ENCODE data around the gene BEST1.
"Not testable (repeated sequence)": the region's sequence is repeated elsewhere in the genome, so short reads cannot be mapped to it uniquely, and the experiment has no call there.

GRCh38 chr11:62002283-62002682, 52.1 kb downstream of the BEST1 start:
- TF ChIP-seq ZNF577 (CRISPR knock-in tag; IDR thresholded peaks at IDR 0.05; ENCODE audit: borderline replicate concordance, low read depth); EP300 (IDR thresholded peaks at IDR 0.05; ENCODE audit: low read depth in 2 of 2, low read length in 2 of 2); EP300 (CRISPR knock-in tag; IDR thresholded peaks at IDR 0.05; ENCODE audit: borderline replicate concordance); SP2 (CRISPR knock-in tag; IDR thresholded peaks at IDR 0.05); NR2C2 (CRISPR knock-in tag; IDR thresholded peaks at IDR 0.05; ENCODE audit: borderline replicate concordance); TOE1 (CRISPR knock-in tag; IDR thresholded peaks at IDR 0.05); MAFK (conservative IDR thresholded peaks at IDR 0.05 in 1 of 2, IDR thresholded peaks at IDR 0.05 in 1 of 2; ENCODE audit: low read length in 2 of 2); ZSCAN20 (CRISPR knock-in tag; IDR thresholded peaks at IDR 0.05; ENCODE audit: borderline replicate concordance); CCAR2 (optimal IDR thresholded peaks at IDR 0.05; ENCODE audit: low read depth, low read length); RAD21 (CRISPR knock-in tag; IDR thresholded peaks at IDR 0.05); CTCF (CRISPR knock-in tag; IDR thresholded peaks at IDR 0.05); SALL1 (CRISPR knock-in tag; IDR thresholded peaks at IDR 0.05): not testable (repeated sequence)
